GM23338 (cell line): Measurements from ENCODE around the gene ADPRHL1. TPM values are rescaled to one million over a fixed set of nuclear protein-coding genes. Genes with fewer than 3 reads are reported as not detected.

Source experiments
- ATAC-seq: fragments of 200-7000 bp; cut with Tn5 transposase; 3 replicates; pipeline ENCODE4 v1.9.1; 2020
- DNase-seq: peaks from one replicate; pipeline ENCODE4 v3.0.0-alpha.2; 2015; ENCODE audit warnings: low spot score
- H2AFZ ChIP-seq: fragments of 200-600 bp; sonication (generic); 2 replicates; pipeline ENCODE4 v1.8.0; 2016; ENCODE audit warnings: antibody characterized with exemption, mild to moderate bottlenecking, moderate library complexity
- H3F3A ChIP-seq: fragments of 200-600 bp; sonication (generic); replicated peaks from 2 replicates; pipeline ENCODE4 v1.8.0; 2017; ENCODE audit warnings: antibody characterized with exemption, mixed run types, low read depth
- H3K27ac ChIP-seq: fragments of 200-600 bp; sonication (generic); 2 replicates; pipeline ENCODE4 v1.6.1; 2016; ENCODE audit warnings: low read depth
- H3K27me3 ChIP-seq: fragments of 200-600 bp; sonication (generic); 2 replicates; pipeline ENCODE4 v1.8.0; 2016; ENCODE audit warnings: mild to moderate bottlenecking, mixed run types, moderate library complexity; ENCODE audit not compliant: insufficient read depth
- H3K36me3 ChIP-seq: fragments of 200-600 bp; sonication (generic); 2 replicates; pipeline ENCODE4 v1.8.0; 2016; ENCODE audit warnings: mild to moderate bottlenecking; ENCODE audit not compliant: insufficient read depth
- H3K4me1 ChIP-seq: fragments of 200-600 bp; sonication (generic); 2 replicates; pipeline ENCODE4 v1.8.0; 2016; ENCODE audit warnings: mild to moderate bottlenecking, moderate library complexity; ENCODE audit not compliant: insufficient read depth
- H3K4me2 ChIP-seq: fragments of 200-600 bp; sonication (generic); 2 replicates; pipeline ENCODE4 v1.7.1; 2017; ENCODE audit warnings: mixed run types
- H3K4me3 ChIP-seq: fragments of 200-600 bp; sonication (generic); 2 replicates; pipeline ENCODE4 v1.6.1; 2016; ENCODE audit warnings: mixed run types
- H3K79me2 ChIP-seq: fragments of 200-600 bp; sonication (generic); replicated peaks from 2 replicates; pipeline ENCODE4 v1.8.0; 2017; ENCODE audit warnings: mild to moderate bottlenecking; ENCODE audit not compliant: insufficient read depth
- H3K9me2 ChIP-seq: fragments of 200-600 bp; sonication (generic); 2 replicates; pipeline ENCODE4 v1.8.0; 2017; ENCODE audit not compliant: insufficient read depth
- H4K20me1 ChIP-seq: fragments of 200-600 bp; sonication (generic); replicated peaks from 2 replicates; pipeline ENCODE4 v1.8.0; 2017; ENCODE audit warnings: mild to moderate bottlenecking; ENCODE audit not compliant: insufficient read depth
- H3K27ac Mint-ChIP-seq: 2 replicates; pipeline ENCODE4 v1.8.0; 2020; ENCODE audit warnings: inconsistent platforms, mild to moderate bottlenecking, moderate library complexity, mixed read lengths
- H3K27me3 Mint-ChIP-seq: 3 replicates; pipeline ENCODE4 v1.8.0; 2022; ENCODE audit warnings: low read depth, mild to moderate bottlenecking, moderate library complexity, mixed read lengths, inconsistent platforms; ENCODE audit not compliant: insufficient read depth, poor library complexity
- H3K36me3 Mint-ChIP-seq: 3 replicates; pipeline ENCODE4 v1.8.0; 2021; ENCODE audit warnings: low read depth, mild to moderate bottlenecking, inconsistent platforms, moderate library complexity, mixed read lengths
- H3K4me1 Mint-ChIP-seq: 3 replicates; pipeline ENCODE4 v1.8.0; 2020; ENCODE audit warnings: mild to moderate bottlenecking, inconsistent platforms, mixed read lengths
- H3K4me3 Mint-ChIP-seq: 3 replicates; pipeline ENCODE4 v1.8.0; 2021; ENCODE audit warnings: moderate library complexity, mild to moderate bottlenecking, inconsistent platforms, mixed read lengths
- H3K9me3 Mint-ChIP-seq: 3 replicates; pipeline ENCODE4 v1.8.0; 2020; ENCODE audit warnings: moderate library complexity, mild to moderate bottlenecking, inconsistent platforms, mixed read lengths
- CREB1 ChIP-seq: fragments of 250-450 bp; sonication (Bioruptor Pico); IDR thresholded peaks from 2 replicates; pipeline ENCODE4 v1.5.0; 2020; ENCODE audit warnings: low read depth, mild to moderate bottlenecking, moderate library complexity
- EZH2 ChIP-seq: fragments of 200-600 bp; sonication (generic); IDR thresholded peaks from one replicate; pipeline ENCODE4 v1.8.0; 2017; ENCODE audit warnings: antibody characterized with exemption, mild to moderate bottlenecking, low read depth; ENCODE audit not compliant: unreplicated experiment
- EZH2phosphoT487 ChIP-seq: fragments of 200-600 bp; sonication (generic); IDR thresholded peaks from one replicate; pipeline ENCODE4 v1.8.1; 2018; ENCODE audit warnings: antibody characterized with exemption; ENCODE audit not compliant: unreplicated experiment
- JUNB ChIP-seq: IDR thresholded peaks from one replicate; pipeline ENCODE4 v1.6.1; 2016; ENCODE audit warnings: antibody characterized with exemption; ENCODE audit not compliant: unreplicated experiment
- STAT1 ChIP-seq: IDR thresholded peaks from one replicate; pipeline ENCODE4 v1.6.1; 2016; ENCODE audit warnings: antibody characterized with exemption; ENCODE audit not compliant: unreplicated experiment
- ZNF331 ChIP-seq: fragments of 250-450 bp; sonication (Bioruptor Pico); IDR thresholded peaks from 2 replicates; pipeline ENCODE4 v1.5.0; 2020; ENCODE audit warnings: low read depth, mild to moderate bottlenecking, moderate library complexity
- polyA plus RNA-seq: library from polyadenylated mRNA; unstranded; fragments of >200 nt; fragmentation: Nextera tagmentation; extraction: Ambion mirVana; gene quantifications from 2 replicates; pipeline ENCODE4 v1.2.1, GENCODE V29; 2016
- total RNA-seq: library from RNA; depleted of rRNA; stranded (reverse); fragments of >200 nt; shearing (Covaris generic); gene quantifications from 2 replicates; pipeline ENCODE4 v1.2.3, GENCODE V29; 2014
- TF ChIP-seq, protein P1 (sequence below), 2 experiments: fragments of 200-600 bp in 1 of 2; sonication (generic) in 1 of 2; conservative IDR thresholded peaks; 2 replicates each; pipeline versions ENCODE4 v1.5.1 to v1.6.1; 2016 to 2017; ENCODE audit warnings: antibody characterized with exemption in 2 of 2, low read depth in 2 of 2, mild to moderate bottlenecking in 2 of 2, moderate library complexity in 1 of 2
- TF ChIP-seq, protein P2 (sequence below): IDR thresholded peaks from 2 replicates; pipeline ENCODE4 v1.6.1; 2016; ENCODE audit warnings: antibody characterized with exemption
- TF ChIP-seq, protein P3 (sequence below): fragments of 250-450 bp; sonication (Bioruptor Pico); IDR thresholded peaks from 2 replicates; pipeline ENCODE4 v1.5.0; 2020; ENCODE audit warnings: mild to moderate bottlenecking, moderate library complexity

ADPRHL1 gene
- total and polyA plus RNA-seq, 2 experiments from 2014 or later: 0.80 to 1.0 TPM

GRCh38 chr13:113442354-113442984, 10.8 kb downstream of the ADPRHL1 start (continued):
- TF ChIP-seq, protein P1, sequence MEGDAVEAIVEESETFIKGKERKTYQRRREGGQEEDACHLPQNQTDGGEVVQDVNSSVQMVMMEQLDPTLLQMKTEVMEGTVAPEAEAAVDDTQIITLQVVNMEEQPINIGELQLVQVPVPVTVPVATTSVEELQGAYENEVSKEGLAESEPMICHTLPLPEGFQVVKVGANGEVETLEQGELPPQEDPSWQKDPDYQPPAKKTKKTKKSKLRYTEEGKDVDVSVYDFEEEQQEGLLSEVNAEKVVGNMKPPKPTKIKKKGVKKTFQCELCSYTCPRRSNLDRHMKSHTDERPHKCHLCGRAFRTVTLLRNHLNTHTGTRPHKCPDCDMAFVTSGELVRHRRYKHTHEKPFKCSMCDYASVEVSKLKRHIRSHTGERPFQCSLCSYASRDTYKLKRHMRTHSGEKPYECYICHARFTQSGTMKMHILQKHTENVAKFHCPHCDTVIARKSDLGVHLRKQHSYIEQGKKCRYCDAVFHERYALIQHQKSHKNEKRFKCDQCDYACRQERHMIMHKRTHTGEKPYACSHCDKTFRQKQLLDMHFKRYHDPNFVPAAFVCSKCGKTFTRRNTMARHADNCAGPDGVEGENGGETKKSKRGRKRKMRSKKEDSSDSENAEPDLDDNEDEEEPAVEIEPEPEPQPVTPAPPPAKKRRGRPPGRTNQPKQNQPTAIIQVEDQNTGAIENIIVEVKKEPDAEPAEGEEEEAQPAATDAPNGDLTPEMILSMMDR (conservative IDR thresholded peaks at IDR 0.05; ENCODE audit: low read depth in 2 of 2): no peak
- TF ChIP-seq ZNF331 (CRISPR knock-in tag) (no peak), EZH2phosphoT487 (no peak)

GRCh38 chr13:113441661-113442060, 11.6 kb downstream of the ADPRHL1 start:
- Histone ChIP-seq H4K20me1 (no peaks in the 10 kb centered on the region), H3K4me2 (no peak overlapping the region), H3K27ac (no peak overlapping the region), H3F3A (peaks cover 3% of the 10 kb centered on the region; the same call in 1 of the 2 replicates), H3K79me2 (no peaks in the 10 kb centered on the region), H3K36me3 (no peaks in the 10 kb centered on the region), H3K27me3 (no peaks in the 10 kb centered on the region), H2AFZ (no peak overlapping the region), H3K4me3 (no peak overlapping the region), H3K4me1 (no peaks in the 10 kb centered on the region), H3K9me2 (no peaks in the 10 kb centered on the region)
- no peak for TF ChIP-seq EZH2phosphoT487
- TF ChIP-seq EZH2: no peak
- no peak for TF ChIP-seq ZNF331 (CRISPR knock-in tag)
- TF ChIP-seq, protein P2, sequence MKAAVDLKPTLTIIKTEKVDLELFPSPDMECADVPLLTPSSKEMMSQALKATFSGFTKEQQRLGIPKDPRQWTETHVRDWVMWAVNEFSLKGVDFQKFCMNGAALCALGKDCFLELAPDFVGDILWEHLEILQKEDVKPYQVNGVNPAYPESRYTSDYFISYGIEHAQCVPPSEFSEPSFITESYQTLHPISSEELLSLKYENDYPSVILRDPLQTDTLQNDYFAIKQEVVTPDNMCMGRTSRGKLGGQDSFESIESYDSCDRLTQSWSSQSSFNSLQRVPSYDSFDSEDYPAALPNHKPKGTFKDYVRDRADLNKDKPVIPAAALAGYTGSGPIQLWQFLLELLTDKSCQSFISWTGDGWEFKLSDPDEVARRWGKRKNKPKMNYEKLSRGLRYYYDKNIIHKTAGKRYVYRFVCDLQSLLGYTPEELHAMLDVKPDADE: no peak
- TF ChIP-seq STAT1: no peak
- no peak for TF ChIP-seq CREB1 (CRISPR knock-in tag)
- TF ChIP-seq JUNB: no peak
- TF ChIP-seq, protein P3, sequence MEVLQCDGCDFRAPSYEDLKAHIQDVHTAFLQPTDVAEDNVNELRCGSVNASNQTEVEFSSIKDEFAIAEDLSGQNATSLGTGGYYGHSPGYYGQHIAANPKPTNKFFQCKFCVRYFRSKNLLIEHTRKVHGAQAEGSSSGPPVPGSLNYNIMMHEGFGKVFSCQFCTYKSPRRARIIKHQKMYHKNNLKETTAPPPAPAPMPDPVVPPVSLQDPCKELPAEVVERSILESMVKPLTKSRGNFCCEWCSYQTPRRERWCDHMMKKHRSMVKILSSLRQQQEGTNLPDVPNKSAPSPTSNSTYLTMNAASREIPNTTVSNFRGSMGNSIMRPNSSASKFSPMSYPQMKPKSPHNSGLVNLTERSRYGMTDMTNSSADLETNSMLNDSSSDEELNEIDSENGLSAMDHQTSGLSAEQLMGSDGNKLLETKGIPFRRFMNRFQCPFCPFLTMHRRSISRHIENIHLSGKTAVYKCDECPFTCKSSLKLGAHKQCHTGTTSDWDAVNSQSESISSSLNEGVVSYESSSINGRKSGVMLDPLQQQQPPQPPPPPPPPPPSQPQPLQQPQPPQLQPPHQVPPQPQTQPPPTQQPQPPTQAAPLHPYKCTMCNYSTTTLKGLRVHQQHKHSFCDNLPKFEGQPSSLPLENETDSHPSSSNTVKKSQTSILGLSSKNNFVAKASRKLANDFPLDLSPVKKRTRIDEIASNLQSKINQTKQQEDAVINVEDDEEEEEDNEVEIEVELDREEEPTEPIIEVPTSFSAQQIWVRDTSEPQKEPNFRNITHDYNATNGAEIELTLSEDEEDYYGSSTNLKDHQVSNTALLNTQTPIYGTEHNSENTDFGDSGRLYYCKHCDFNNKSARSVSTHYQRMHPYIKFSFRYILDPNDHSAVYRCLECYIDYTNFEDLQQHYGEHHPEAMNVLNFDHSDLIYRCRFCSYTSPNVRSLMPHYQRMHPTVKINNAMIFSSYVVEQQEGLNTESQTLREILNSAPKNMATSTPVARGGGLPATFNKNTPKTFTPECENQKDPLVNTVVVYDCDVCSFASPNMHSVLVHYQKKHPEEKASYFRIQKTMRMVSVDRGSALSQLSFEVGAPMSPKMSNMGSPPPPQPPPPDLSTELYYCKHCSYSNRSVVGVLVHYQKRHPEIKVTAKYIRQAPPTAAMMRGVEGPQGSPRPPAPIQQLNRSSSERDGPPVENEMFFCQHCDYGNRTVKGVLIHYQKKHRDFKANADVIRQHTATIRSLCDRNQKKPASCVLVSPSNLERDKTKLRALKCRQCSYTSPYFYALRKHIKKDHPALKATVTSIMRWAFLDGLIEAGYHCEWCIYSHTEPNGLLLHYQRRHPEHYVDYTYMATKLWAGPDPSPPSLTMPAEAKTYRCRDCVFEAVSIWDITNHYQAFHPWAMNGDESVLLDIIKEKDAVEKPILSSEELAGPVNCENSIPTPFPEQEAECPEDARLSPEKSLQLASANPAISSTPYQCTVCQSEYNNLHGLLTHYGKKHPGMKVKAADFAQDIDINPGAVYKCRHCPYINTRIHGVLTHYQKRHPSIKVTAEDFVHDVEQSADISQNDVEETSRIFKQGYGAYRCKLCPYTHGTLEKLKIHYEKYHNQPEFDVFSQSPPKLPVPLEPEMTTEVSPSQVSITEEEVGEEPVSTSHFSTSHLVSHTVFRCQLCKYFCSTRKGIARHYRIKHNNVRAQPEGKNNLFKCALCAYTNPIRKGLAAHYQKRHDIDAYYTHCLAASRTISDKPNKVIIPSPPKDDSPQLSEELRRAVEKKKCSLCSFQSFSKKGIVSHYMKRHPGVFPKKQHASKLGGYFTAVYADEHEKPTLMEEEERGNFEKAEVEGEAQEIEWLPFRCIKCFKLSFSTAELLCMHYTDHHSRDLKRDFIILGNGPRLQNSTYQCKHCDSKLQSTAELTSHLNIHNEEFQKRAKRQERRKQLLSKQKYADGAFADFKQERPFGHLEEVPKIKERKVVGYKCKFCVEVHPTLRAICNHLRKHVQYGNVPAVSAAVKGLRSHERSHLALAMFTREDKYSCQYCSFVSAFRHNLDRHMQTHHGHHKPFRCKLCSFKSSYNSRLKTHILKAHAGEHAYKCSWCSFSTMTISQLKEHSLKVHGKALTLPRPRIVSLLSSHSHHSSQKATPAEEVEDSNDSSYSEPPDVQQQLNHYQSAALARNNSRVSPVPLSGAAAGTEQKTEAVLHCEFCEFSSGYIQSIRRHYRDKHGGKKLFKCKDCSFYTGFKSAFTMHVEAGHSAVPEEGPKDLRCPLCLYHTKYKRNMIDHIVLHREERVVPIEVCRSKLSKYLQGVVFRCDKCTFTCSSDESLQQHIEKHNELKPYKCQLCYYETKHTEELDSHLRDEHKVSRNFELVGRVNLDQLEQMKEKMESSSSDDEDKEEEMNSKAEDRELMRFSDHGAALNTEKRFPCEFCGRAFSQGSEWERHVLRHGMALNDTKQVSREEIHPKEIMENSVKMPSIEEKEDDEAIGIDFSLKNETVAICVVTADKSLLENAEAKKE: no peak
- DNase-seq: no peak
- no peaks in the 10 kb centered on the region; the same call in 2 of the 3 replicates for H3K9me3 Mint-ChIP-seq
- H3K4me3 Mint-ChIP-seq: no peak overlapping the region
- H3K36me3 Mint-ChIP-seq: peaks cover 11% of the 10 kb centered on the region; the same call in 2 of the 3 replicates
- H3K27ac Mint-ChIP-seq: no peak overlapping the region; the same call in 1 of the 2 replicates
- peaks cover 4% of the 10 kb centered on the region for H3K27me3 Mint-ChIP-seq
- H3K4me1 Mint-ChIP-seq: 0 out of 3 replicates have a peak, but pooled peaks cover 4% of the 10 kb centered on the region
- no peak for ATAC-seq
